ENCODE results near the gene NAP1L1. TPM values are rescaled to one million over a fixed set of nuclear protein-coding genes. Genes with fewer than 3 reads are reported as not detected.

NAP1L1 gene
- total RNA-seq, 1 experiment from 2014 or later = 493 TPM

GRCh38 chr12:76083246-76083903 is 1.1 kb downstream of the NAP1L1 start:
- ChIA-PET POLR2A (interaction anchor here (0.5 to 3.7 kb wide), 24 partner anchors 8 to 692 kb away, joined by 3 to 50 read pairs (median 3); partner anchors contain the start of genes BBS10, GLIPR1L2, OSBPL8 and PHLDA1), CTCF (interaction anchor here (0.6 to 3.1 kb wide), 5 partner anchors 31 to 459 kb away, joined by 3 to 10 read pairs (median 4); no protein-coding TSS in a partner anchor)
- peak overlapping the region; percentile 86 for H3K27ac Mint-ChIP-seq (ENCODE audit: low read depth, unreplicated experiment)
- DNase-seq (ENCODE audit: unreplicated experiment) = no peak
- H3K4me1 Mint-ChIP-seq (ENCODE audit: insufficient read depth, unreplicated experiment) = peaks cover 21% of the 10 kb centered on the region
- H3K4me3 Mint-ChIP-seq (ENCODE audit: unreplicated experiment) = peak overlapping the region; percentile 86
- no peak for TF ChIP-seq CTCF (IDR thresholded peaks at IDR 0.05; ENCODE audit: unreplicated experiment)
- peaks cover 2% of the 10 kb centered on the region for H3K9me3 Mint-ChIP-seq (ENCODE audit: unreplicated experiment)
- H3K36me3 Mint-ChIP-seq (ENCODE audit: insufficient read depth, unreplicated experiment) = peaks cover 33% of the 10 kb centered on the region
- TSS peak; percentile 41 for BruUV-seq (replicated peaks)
- no peaks in the 10 kb centered on the region for H3K27me3 Mint-ChIP-seq (ENCODE audit: insufficient read depth, unreplicated experiment)
- intact Hi-C loops (cut with micrococcal nuclease) = loop anchor here (5.0 kb wide), 1 partner anchor 154 kb away; no protein-coding TSS in a partner anchor

GRCh38 chr12:76081909-76082308 is 2.6 kb downstream of the NAP1L1 start:
- H3K27ac Mint-ChIP-seq (ENCODE audit: low read depth, unreplicated experiment) = peak overlapping the region; percentile 86
- intact Hi-C loops (cut with micrococcal nuclease) = loop anchor here (1.0 to 5.0 kb wide), 2 partner anchors 155 to 507 kb away; no protein-coding TSS in a partner anchor

GRCh38 chr12:76080729-76081415 is 3.6 kb downstream of the NAP1L1 start:
- DNase-seq (ENCODE audit: unreplicated experiment) = no peak
- no TSS peak for BruUV-seq (replicated peaks)
- intact Hi-C loops (cut with micrococcal nuclease) = loop anchor here (5.0 kb wide), 1 partner anchor 156 kb away; no protein-coding TSS in a partner anchor
- Mint-ChIP-seq H3K27me3 (ENCODE audit: insufficient read depth, unreplicated experiment) (no peaks in the 10 kb centered on the region), H3K36me3 (ENCODE audit: insufficient read depth, unreplicated experiment) (peaks cover 33% of the 10 kb centered on the region), H3K27ac (ENCODE audit: low read depth, unreplicated experiment) (peak overlapping the region; percentile 12), H3K4me1 (ENCODE audit: insufficient read depth, unreplicated experiment) (peaks cover 34% of the 10 kb centered on the region), H3K9me3 (ENCODE audit: unreplicated experiment) (peaks cover 5% of the 10 kb centered on the region), H3K4me3 (ENCODE audit: unreplicated experiment) (no peak overlapping the region)
- POLR2A ChIA-PET = interaction anchor here (1.1 to 1.3 kb wide), 4 partner anchors 12 to 179 kb away, joined by 3 to 5 read pairs (median 4); no protein-coding TSS in a partner anchor
- CTCF ChIA-PET = interaction anchor here (0.6 to 1.3 kb wide), 7 partner anchors 11 to 411 kb away, joined by 3 to 4 read pairs (median 3); no protein-coding TSS in a partner anchor
- TF ChIP-seq CTCF (IDR thresholded peaks at IDR 0.05; ENCODE audit: unreplicated experiment) = no peak

More at GRCh38 chr12:76081909-76082308, 2.6 kb downstream of the NAP1L1 start:
- ChIA-PET CTCF (interaction anchor here (0.6 to 3.1 kb wide), 4 partner anchors 12 to 682 kb away, joined by 3 to 10 read pairs (median 4); partner anchors contain the start of gene ZDHHC17), POLR2A (interaction anchor here (0.8 to 3.7 kb wide), 5 partner anchors 8 to 266 kb away, joined by 3 to 50 read pairs (median 5); partner anchors contain the start of genes BBS10 and PHLDA1)
- BruUV-seq (replicated peaks) = no TSS peak
- Mint-ChIP-seq H3K36me3 (ENCODE audit: insufficient read depth, unreplicated experiment) (peaks cover 33% of the 10 kb centered on the region), H3K4me3 (ENCODE audit: unreplicated experiment) (peak overlapping the region; percentile 25), H3K9me3 (ENCODE audit: unreplicated experiment) (peaks cover 5% of the 10 kb centered on the region), H3K4me1 (ENCODE audit: insufficient read depth, unreplicated experiment) (peaks cover 26% of the 10 kb centered on the region), H3K27me3 (ENCODE audit: insufficient read depth, unreplicated experiment) (no peaks in the 10 kb centered on the region)
- DNase-seq (ENCODE audit: unreplicated experiment) = no peak
- TF ChIP-seq CTCF (IDR thresholded peaks at IDR 0.05; ENCODE audit: unreplicated experiment) = no peak

All from MCF 10A (cell line).